Measurements from ENCODE around the gene GMDS. TPM values are rescaled to one million over a fixed set of nuclear protein-coding genes. Genes with fewer than 3 reads are reported as not detected.

The GMDS gene
- total and polyA plus RNA-seq, 2 of the 8 experiments (the other 6 are each of a cell fraction or from before 2014, with no cell fraction given), result 16.8 to 50.0 TPM

DNA sequence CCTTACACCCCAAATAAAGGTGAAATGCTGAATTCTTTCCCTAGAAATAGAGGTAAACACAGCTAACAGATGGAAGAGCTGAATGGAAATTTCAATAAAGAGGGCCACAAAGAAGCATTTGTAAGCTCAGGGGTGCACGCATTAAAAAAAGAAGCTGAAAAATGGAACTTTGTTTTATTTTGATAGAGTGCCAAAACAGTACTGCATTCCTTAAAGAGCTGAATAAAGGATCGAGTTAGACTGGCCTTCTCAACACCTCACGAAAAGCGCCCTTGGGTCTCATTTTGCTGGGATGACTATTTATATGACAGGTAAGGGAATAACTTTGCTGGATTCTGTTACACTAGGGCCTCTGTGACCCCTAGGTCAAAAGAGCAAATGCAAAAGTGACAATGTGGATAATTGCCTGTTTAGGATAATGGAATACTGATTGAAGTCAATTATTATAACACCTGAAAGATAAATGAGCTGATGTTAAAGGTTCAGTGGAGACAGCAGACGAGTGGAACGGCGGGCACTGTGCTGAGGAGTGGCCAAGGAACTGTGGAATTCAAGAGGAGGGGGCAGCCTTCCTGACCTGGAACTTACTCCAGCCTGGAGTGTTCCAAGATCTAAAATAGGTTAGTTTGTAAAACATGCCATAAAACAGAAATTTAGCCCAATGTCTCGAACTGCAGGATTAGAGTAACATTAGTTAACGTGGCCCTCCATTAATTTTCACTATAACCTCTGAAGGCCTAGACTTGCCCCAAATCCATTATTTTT lies 467.3 kb downstream of the GMDS start:
- Histone ChIP-seq H4K8ac (ENCODE audit: extremely low read depth, insufficient read depth, low read length) (no peak overlapping the region), H3K23me2 (ENCODE audit: low read depth, low read length) (no peaks in the 10 kb centered on the region), H4K20me1 (replicated peaks in 1 of 2; ENCODE audit: control insufficient read depth in 1 of 2, insufficient read depth in 2 of 2, low read length in 2 of 2) (no peaks in the 10 kb centered on the region), H3K14ac (ENCODE audit: insufficient read length) (no peak overlapping the region), H2AK5ac (ENCODE audit: low read depth, low read length) (no peak overlapping the region), H3K27ac (ENCODE audit: low read depth, low read length) (no peak overlapping the region), H2BK5ac (ENCODE audit: low read depth, low read length) (no peak overlapping the region), H3K9ac (replicated peaks in 1 of 4; ENCODE audit: extremely low read depth in 1 of 4, low read depth in 3 of 4, low read length in 3 of 4) (no peak overlapping the region), H3K23ac (ENCODE audit: insufficient read length) (no peak overlapping the region), H2BK12ac (ENCODE audit: low read depth, low read length) (no peak overlapping the region), H3K79me2 (ENCODE audit: control insufficient read depth in 1 of 2, insufficient read depth in 2 of 2, low read length in 2 of 2) (no peaks in the 10 kb centered on the region), H3K4me3 (ENCODE audit: extremely low read depth in 1 of 4, insufficient read depth in 2 of 4, low read depth in 3 of 4, low read length in 4 of 4) (no peak overlapping the region), H3K4me1 (replicated peaks in 1 of 4; ENCODE audit: control insufficient read depth in 3 of 4, insufficient read depth in 4 of 4, low read length in 3 of 4) (peaks cover 0 to 3% (median 0%) of the 10 kb centered on the region in 4 experiments; a peak in 3 of 7 replicates), H3K9me3 (ENCODE audit: insufficient read depth in 2 of 2, low read depth in 1 of 2, low read length in 1 of 2) (no peaks in the 10 kb centered on the region), H2BK15ac (ENCODE audit: low read length) (no peak overlapping the region), H3K4me2 (ENCODE audit: insufficient read depth in 1 of 2, low read depth in 2 of 2, low read length in 2 of 2) (no peak overlapping the region), H3K56ac (replicated peaks; ENCODE audit: insufficient read length, low read depth, low read length) (no peak overlapping the region), H3K27me3 (replicated peaks in 1 of 4; ENCODE audit: control insufficient read depth in 3 of 4, extremely low read depth in 1 of 4, insufficient read depth in 3 of 4, low read length in 3 of 4) (no peaks in the 10 kb centered on the region), H2AFZ (ENCODE audit: low read length) (no peak overlapping the region), H4K5ac (ENCODE audit: insufficient read length, low read depth, low read length) (no peak overlapping the region), H3K18ac (ENCODE audit: extremely low read depth, low read length) (no peak overlapping the region), H3K79me1 (ENCODE audit: low read depth, low read length) (no peaks in the 10 kb centered on the region), H4K91ac (replicated peaks; ENCODE audit: insufficient read length, low read length) (no peak overlapping the region), H3K36me3 (ENCODE audit: control insufficient read depth in 2 of 4, insufficient read depth in 4 of 4, low read length in 3 of 4) (no peaks in the 10 kb centered on the region), H2BK20ac (ENCODE audit: low read length) (no peak overlapping the region), H3K4ac (replicated peaks; ENCODE audit: insufficient read length, low read depth, low read length) (no peak overlapping the region), H2BK120ac (replicated peaks; ENCODE audit: low read depth, low read length) (no peak overlapping the region)
- no peak for TF ChIP-seq POLR2AphosphoS5 (IDR thresholded peaks at IDR 0.05; ENCODE audit: low read depth, low read length)
- ChIA-PET CTCF (ENCODE audit: partially characterized antibody) (interaction anchor here (0.6 to 2.4 kb wide), 6 partner anchors 15 to 917 kb away, joined by 3 to 9 read pairs (median 4); no protein-coding TSS in a partner anchor), POLR2A (ENCODE audit: partially characterized antibody) (no interaction called here)
- FAIRE-seq, result no peak
- no peak for DNase-seq (ENCODE audit: low read depth in 1 of 2, low spot score in 2 of 2)
- 90% methylated on average over 9 of the region's 9 CpGs; no CpG with 5 or more reads in 1 of the 2 experiments for WGBS, 2 experiments (ENCODE audit: extremely low coverage in 1 of 2, insufficient coverage in 1 of 2, insufficient read length in 1 of 2, insufficient replicate concordance in 2 of 2, low coverage in 1 of 2, low lambda C conversion rate in 2 of 2, missing lambda C conversion rate in 1 of 2)
